Activated naive CD4-positive, alpha-beta T cell treated with anti-CD3 and anti-CD28 coated beads, Interleukin-2, amount 50 U/mL, for 72 hours (primary cell): ENCODE data around the gene PPRC1. TPM values are rescaled to one million over a fixed set of nuclear protein-coding genes. Genes with fewer than 3 reads are reported as not detected.

Experiments used
- ATAC-seq, 2 donors: fragments of 150-1000 bp; cut with Tn5 transposase; 2 replicates each; pipeline ENCODE4 v1.10.0; 2021; ENCODE audit warnings: mild to moderate bottlenecking in 2 of 2, moderate library complexity in 2 of 2
- DNase-seq, 2 donors: peaks; one replicate each; pipeline ENCODE4 v3.0.0; 2021 to 2022; ENCODE audit warnings: low spot score in 2 of 2
- H3K27ac Mint-ChIP-seq, 2 donors: one replicate each; pipeline ENCODE4 v1.8.0; 2022; ENCODE audit warnings: mild to moderate bottlenecking in 2 of 2, mixed read lengths in 2 of 2
- H3K36me3 Mint-ChIP-seq, 2 donors: one replicate each; pipeline ENCODE4 v1.8.0; 2022; ENCODE audit warnings: mixed read lengths in 2 of 2
- H3K9me3 Mint-ChIP-seq, 2 donors: one replicate each; pipeline ENCODE4 v1.8.0; 2022; ENCODE audit warnings: mixed read lengths in 2 of 2
- total RNA-seq, 2 donors: library from RNA; stranded (reverse); gene quantifications; one replicate each; pipeline ENCODE4 v1.2.3, GENCODE V29; 2022

Gene PPRC1
- total RNA-seq, 2 donors from 2014 or later, result 54.2 to 59.1 TPM

- ATAC-seq, result peak; percentile 1 to 3
These were observed 18.6 kb upstream of the PPRC1 start for GRCh38 chr10:102113956-102114857.

GRCh38 chr10:102114861-102115618, 17.8 kb upstream of the PPRC1 start:
- H3K36me3 Mint-ChIP-seq, result peaks cover 11 to 14% of the 10 kb centered on the region in 2 donors
- H3K9me3 Mint-ChIP-seq, result no peaks in the 10 kb centered on the region
- H3K27ac Mint-ChIP-seq, result peak overlapping the region; percentile 90 to 91
- peak; percentile 74 for ATAC-seq
- peak; percentile 79 to 83 for DNase-seq

More at GRCh38 chr10:102113956-102114857, 18.6 kb upstream of the PPRC1 start:
- Mint-ChIP-seq H3K9me3 (no peaks in the 10 kb centered on the region), H3K27ac (peak overlapping the region; percentile 90 to 91), H3K36me3 (peaks cover 9 to 14% of the 10 kb centered on the region in 2 donors)
- DNase-seq, result peak in 1 of 2 donors; percentile 67

GRCh38 chr10:102115775-102116174, 17.1 kb upstream of the PPRC1 start:
- no peaks in the 10 kb centered on the region for H3K9me3 Mint-ChIP-seq
- DNase-seq (no peak), ATAC-seq (no peak)
- peak overlapping the region; percentile 90 to 91 for H3K27ac Mint-ChIP-seq
- H3K36me3 Mint-ChIP-seq, result peaks cover 11 to 14% of the 10 kb centered on the region in 2 donors

- Mint-ChIP-seq H3K9me3 (no peaks in the 10 kb centered on the region), H3K36me3 (peaks cover 11 to 14% of the 10 kb centered on the region in 2 donors), H3K27ac (peak overlapping the region; percentile 17 to 91)
- DNase-seq (no peak), ATAC-seq (no peak)
These were observed 16.2 kb upstream of the PPRC1 start for GRCh38 chr10:102116656-102117055.

GRCh38 chr10:102117391-102118159, 15.3 kb upstream of the PPRC1 start:
- Mint-ChIP-seq H3K36me3 (peaks cover 11 to 14% of the 10 kb centered on the region in 2 donors), H3K27ac (peak overlapping the region; percentile 86 to 91), H3K9me3 (no peaks in the 10 kb centered on the region)
- ATAC-seq, result peak; percentile 33 to 49
- DNase-seq, result peak; percentile 57 to 70

GRCh38 chr10:102118867-102119266, 14.0 kb upstream of the PPRC1 start:
- no peak for ATAC-seq
- Mint-ChIP-seq H3K27ac (peak overlapping the region; percentile 86 to 91), H3K9me3 (no peaks in the 10 kb centered on the region), H3K36me3 (peaks cover 2 to 5% of the 10 kb centered on the region in 2 donors)
- no peak for DNase-seq

GRCh38 chr10:102119417-102120141, 13.3 kb upstream of the PPRC1 start:
- Mint-ChIP-seq H3K9me3 (no peaks in the 10 kb centered on the region), H3K27ac (peak overlapping the region; percentile 91 to 97), H3K36me3 (peaks cover 0 to 5% of the 10 kb centered on the region in 2 donors)
- DNase-seq, result peak; percentile 63 to 66
- ATAC-seq, result peak; percentile 23 to 49

GRCh38 chr10:102120142-102120990, 12.5 kb upstream of the PPRC1 start, which contains the start of gene LDB1:
TSS of gene LDB1 (minus strand) at chr10:102120368. CDS start at chr10:102120110, 258 bp downstream.
- peaks cover 0 to 5% of the 10 kb centered on the region in 2 donors for H3K36me3 Mint-ChIP-seq
- DNase-seq, result peak; percentile 66 to 76
- H3K9me3 Mint-ChIP-seq, result no peaks in the 10 kb centered on the region
- peak; percentile 49 to 52 for ATAC-seq
- H3K27ac Mint-ChIP-seq, result peak within 1 kb of the TSS; percentile 91 to 97

- no peaks in the 10 kb centered on the region for H3K9me3 Mint-ChIP-seq
- peaks cover 0 to 5% of the 10 kb centered on the region in 2 donors for H3K36me3 Mint-ChIP-seq
- peak overlapping the region; percentile 26 to 91 for H3K27ac Mint-ChIP-seq
- DNase-seq (no peak), ATAC-seq (no peak)
These were observed 11.7 kb upstream of the PPRC1 start for GRCh38 chr10:102120991-102121738.

GRCh38 chr10:102121739-102122372, 11.0 kb upstream of the PPRC1 start:
- DNase-seq, result no peak
- H3K36me3 Mint-ChIP-seq, result peaks cover 0 to 5% of the 10 kb centered on the region in 2 donors
- no peaks in the 10 kb centered on the region for H3K9me3 Mint-ChIP-seq
- no peak for ATAC-seq
- H3K27ac Mint-ChIP-seq, result no peak overlapping the region

- Mint-ChIP-seq H3K9me3 (no peaks in the 10 kb centered on the region), H3K27ac (no peak overlapping the region), H3K36me3 (peaks cover 0 to 5% of the 10 kb centered on the region in 2 donors)
- DNase-seq (no peak), ATAC-seq (no peak)
These were observed 10.4 kb upstream of the PPRC1 start for GRCh38 chr10:102122450-102122849.

GRCh38 chr10:102123223-102123622, 9.6 kb upstream of the PPRC1 start:
- Mint-ChIP-seq H3K9me3 (no peaks in the 10 kb centered on the region), H3K27ac (peak overlapping the region in 1 of 2 donors; percentile 6), H3K36me3 (peaks cover 0 to 5% of the 10 kb centered on the region in 2 donors)
- DNase-seq (no peak), ATAC-seq (no peak)

- DNase-seq (no peak), ATAC-seq (no peak)
- H3K9me3 Mint-ChIP-seq, result no peaks in the 10 kb centered on the region
- H3K27ac Mint-ChIP-seq, result peak overlapping the region; percentile 29 to 97
- H3K36me3 Mint-ChIP-seq, result peaks cover 24 to 26% of the 10 kb centered on the region in 2 donors
These were observed 1.3 kb upstream of the PPRC1 start for GRCh38 chr10:102131286-102132170.
